ENCODE results near the gene SH3PXD2A. TPM values are rescaled to one million over a fixed set of nuclear protein-coding genes. Genes with fewer than 3 reads are reported as not detected.

Gene SH3PXD2A
- total and polyA plus RNA-seq, 9 of the 15 experiments (the other 6 are each of a cell fraction or from before 2014, with no cell fraction given) = 0.41 to 9.3 (median 2.5) TPM

GRCh38 chr10:103826885-103827284 is 28.5 kb downstream of the SH3PXD2A start:
- no TSS peak for BruUV-seq (replicated peaks)
- no peak overlapping the region for H2AFZ ChIP-seq (ENCODE audit: low read depth, low read length)
- H3K9ac ChIP-seq (ENCODE audit: insufficient read depth in 1 of 2, low read depth in 2 of 2, low read length in 2 of 2) = no peak overlapping the region
- peaks cover 7 to 51% of the 10 kb centered on the region in 2 experiments; a peak in 4 of 5 replicates for H3K27me3 ChIP-seq (ENCODE audit: control insufficient read depth in 2 of 2, insufficient read depth in 2 of 2, low read length in 2 of 2)
- ChIA-PET CTCF (ENCODE audit: low intra/inter-chr PET ratio) (no interaction called here), POLR2A (interaction anchor here (0.8 kb wide), 1 partner anchor 50 kb away, joined by 3 read pairs; no protein-coding TSS in a partner anchor)
- H3K27ac ChIP-seq (ENCODE audit: extremely low read depth, low read depth, low read length) = no peak overlapping the region
- H3K4me3 ChIP-seq = no peak overlapping the region
- no peaks in the 10 kb centered on the region for H4K20me1 ChIP-seq (replicated peaks; ENCODE audit: control insufficient read depth, insufficient read depth, low read length)
- H3K4me2 ChIP-seq (ENCODE audit: insufficient read depth, low read length) = no peak overlapping the region
- ATAC-seq (no peak), DNase-seq (ENCODE audit: extremely low read depth in 1 of 4, low spot score in 3 of 4) (no peak), FAIRE-seq (no peak)
- H3K79me2 ChIP-seq (ENCODE audit: control insufficient read depth, insufficient read depth, low read length) = no peaks in the 10 kb centered on the region
- in situ Hi-C loops (cut with MboI) = no loop called here
- H3K9me1 ChIP-seq (ENCODE audit: control insufficient read depth, insufficient read depth, low read length) = no peaks in the 10 kb centered on the region
- no peaks in the 10 kb centered on the region for H3K36me3 ChIP-seq (ENCODE audit: control insufficient read depth, insufficient read depth, low read length)
- whole genome bisulfite sequencing (ENCODE audit: insufficient coverage, low coverage, missing lambda C conversion rate) = 30% methylated on average over 6 of the region's 7 CpGs
- H3K4me1 ChIP-seq (replicated peaks in 1 of 2; ENCODE audit: control insufficient read depth in 2 of 2, insufficient read depth in 2 of 2, low read length in 2 of 2) = no peaks in the 10 kb centered on the region; a peak in 1 of 5 replicates
- intact Hi-C loops (cut with micrococcal nuclease) = no loop called here
- H3K9me3 ChIP-seq (replicated peaks; ENCODE audit: control insufficient read depth, insufficient read depth, low read depth, low read length) = no peaks in the 10 kb centered on the region
- TF ChIP-seq TAF9B (IDR thresholded peaks at IDR 0.05; ENCODE audit: partially characterized antibody) (no peak), ETS1 (conservative IDR thresholded peaks at IDR 0.05; ENCODE audit: control insufficient read depth, low read depth, low read length) (no peak), SIRT6 (IDR thresholded peaks at IDR 0.05; ENCODE audit: low read depth, low read length) (no peak), ZFP30 (CRISPR knock-in tag; IDR thresholded peaks at IDR 0.05; ENCODE audit: borderline replicate concordance) (no peak), VEZF1 (CRISPR knock-in tag; IDR thresholded peaks at IDR 0.05) (no peak), FOXO4 (CRISPR knock-in tag; IDR thresholded peaks at IDR 0.05) (no peak)

Data from K562 (cell line).